ENCODE data around the gene CLCA2.

The CLCA2 gene

GRCh38 chr1:86394416-86394815, 29.6 kb upstream of the CLCA2 start:
- H3K4me1 ChIP-seq (ENCODE audit: control insufficient read depth, insufficient read depth, low read length): peaks cover 8% of the 10 kb centered on the region
- peaks cover 2% of the 10 kb centered on the region; the same call in 1 of the 2 replicates for H3K9me3 ChIP-seq (ENCODE audit: control insufficient read depth, insufficient read depth, low read depth, low read length)
- no peak overlapping the region for H3K9ac ChIP-seq (ENCODE audit: low read length)
- H3K27ac ChIP-seq (ENCODE audit: low read depth, low read length): no peak overlapping the region
- H3K4me3 ChIP-seq (ENCODE audit: low read depth, low read length): no peak overlapping the region
- H3K36me3 ChIP-seq (ENCODE audit: control insufficient read depth, insufficient read depth, low read length): no peaks in the 10 kb centered on the region
- H3K27me3 ChIP-seq (ENCODE audit: control insufficient read depth, insufficient read depth, low read length): no peaks in the 10 kb centered on the region; the same call in 1 of the 2 replicates

GRCh38 chr1:86395751-86396497, 28.0 kb upstream of the CLCA2 start, which contains the start of gene ODF2L:
Gene ODF2L, minus strand, starts transcription at chr1:86396323. Its CDS starts 9,296 bp downstream, at chr1:86387027.
- Histone ChIP-seq H3K4me1 (ENCODE audit: control insufficient read depth, insufficient read depth, low read length) (peaks cover 8% of the 10 kb centered on the region), H3K27ac (ENCODE audit: low read depth, low read length) (peak within 1 kb of the TSS; percentile 59; the same call in 1 of the 2 replicates), H3K4me3 (ENCODE audit: low read depth, low read length) (peak within 1 kb of the TSS; percentile 95), H3K9ac (ENCODE audit: low read length) (peak within 1 kb of the TSS; percentile 84), H3K9me3 (ENCODE audit: control insufficient read depth, insufficient read depth, low read depth, low read length) (peaks cover 2% of the 10 kb centered on the region; the same call in 1 of the 2 replicates), H3K36me3 (ENCODE audit: control insufficient read depth, insufficient read depth, low read length) (no peaks in the 10 kb centered on the region), H3K27me3 (ENCODE audit: control insufficient read depth, insufficient read depth, low read length) (no peaks in the 10 kb centered on the region; the same call in 1 of the 2 replicates)

- peak overlapping the region; percentile 95 for H3K4me3 ChIP-seq (ENCODE audit: low read depth, low read length)
- H3K4me1 ChIP-seq (ENCODE audit: control insufficient read depth, insufficient read depth, low read length): peaks cover 8% of the 10 kb centered on the region
- H3K36me3 ChIP-seq (ENCODE audit: control insufficient read depth, insufficient read depth, low read length): no peaks in the 10 kb centered on the region
- peak overlapping the region; percentile 84 for H3K9ac ChIP-seq (ENCODE audit: low read length)
- H3K27ac ChIP-seq (ENCODE audit: low read depth, low read length): peak overlapping the region; percentile 59; the same call in 1 of the 2 replicates
- H3K27me3 ChIP-seq (ENCODE audit: control insufficient read depth, insufficient read depth, low read length): no peaks in the 10 kb centered on the region; the same call in 1 of the 2 replicates
- H3K9me3 ChIP-seq (ENCODE audit: control insufficient read depth, insufficient read depth, low read depth, low read length): no peaks in the 10 kb centered on the region
Measured at GRCh38 chr1:86396498-86396890, 27.5 kb upstream of the CLCA2 start.

- H3K4me1 ChIP-seq (ENCODE audit: control insufficient read depth, insufficient read depth, low read length): peaks cover 8% of the 10 kb centered on the region; the same call in 1 of the 2 replicates
- H3K4me3 ChIP-seq (ENCODE audit: low read depth, low read length): no peak overlapping the region
- no peak overlapping the region for H3K9ac ChIP-seq (ENCODE audit: low read length)
- H3K9me3 ChIP-seq (ENCODE audit: control insufficient read depth, insufficient read depth, low read depth, low read length): no peaks in the 10 kb centered on the region
- no peak overlapping the region for H3K27ac ChIP-seq (ENCODE audit: low read depth, low read length)
- H3K27me3 ChIP-seq (ENCODE audit: control insufficient read depth, insufficient read depth, low read length): no peaks in the 10 kb centered on the region
- H3K36me3 ChIP-seq (ENCODE audit: control insufficient read depth, insufficient read depth, low read length): no peaks in the 10 kb centered on the region
Measured at GRCh38 chr1:86409416-86410021, 14.5 kb upstream of the CLCA2 start.

GRCh38 chr1:86410879-86411278, 13.1 kb upstream of the CLCA2 start:
- Histone ChIP-seq H3K27ac (ENCODE audit: low read depth, low read length) (no peak overlapping the region), H3K4me3 (ENCODE audit: low read depth, low read length) (no peak overlapping the region), H3K27me3 (ENCODE audit: control insufficient read depth, insufficient read depth, low read length) (no peaks in the 10 kb centered on the region), H3K4me1 (ENCODE audit: control insufficient read depth, insufficient read depth, low read length) (peaks cover 8% of the 10 kb centered on the region; the same call in 1 of the 2 replicates), H3K9ac (ENCODE audit: low read length) (no peak overlapping the region), H3K36me3 (ENCODE audit: control insufficient read depth, insufficient read depth, low read length) (no peaks in the 10 kb centered on the region), H3K9me3 (ENCODE audit: control insufficient read depth, insufficient read depth, low read depth, low read length) (no peaks in the 10 kb centered on the region)

- Histone ChIP-seq H3K4me1 (ENCODE audit: control insufficient read depth, insufficient read depth, low read length) (no peaks in the 10 kb centered on the region), H3K9me3 (ENCODE audit: control insufficient read depth, insufficient read depth, low read depth, low read length) (no peaks in the 10 kb centered on the region), H3K36me3 (ENCODE audit: control insufficient read depth, insufficient read depth, low read length) (no peaks in the 10 kb centered on the region)
Measured at GRCh38 chr1:86416343-86416742, 7.6 kb upstream of the CLCA2 start.

GRCh38 chr1:86419277-86419903, 4.6 kb upstream of the CLCA2 start:
- H3K36me3 ChIP-seq (ENCODE audit: control insufficient read depth, insufficient read depth, low read length): no peaks in the 10 kb centered on the region
- H3K9ac ChIP-seq (ENCODE audit: low read length): no peak overlapping the region
- H3K27me3 ChIP-seq (ENCODE audit: control insufficient read depth, insufficient read depth, low read length): no peaks in the 10 kb centered on the region
- no peaks in the 10 kb centered on the region for H3K4me1 ChIP-seq (ENCODE audit: control insufficient read depth, insufficient read depth, low read length)
- H3K4me3 ChIP-seq (ENCODE audit: low read depth, low read length): no peak overlapping the region
- H3K27ac ChIP-seq (ENCODE audit: low read depth, low read length): no peak overlapping the region
- H3K9me3 ChIP-seq (ENCODE audit: control insufficient read depth, insufficient read depth, low read depth, low read length): no peaks in the 10 kb centered on the region

More at GRCh38 chr1:86416343-86416742, 7.6 kb upstream of the CLCA2 start:
- Histone ChIP-seq H3K9ac (ENCODE audit: low read length) (no peak overlapping the region), H3K4me3 (ENCODE audit: low read depth, low read length) (no peak overlapping the region), H3K27ac (ENCODE audit: low read depth, low read length) (no peak overlapping the region), H3K27me3 (ENCODE audit: control insufficient read depth, insufficient read depth, low read length) (no peaks in the 10 kb centered on the region)

- Histone ChIP-seq H3K27ac (ENCODE audit: low read depth, low read length) (no peak overlapping the region), H3K36me3 (ENCODE audit: control insufficient read depth, insufficient read depth, low read length) (no peaks in the 10 kb centered on the region), H3K4me1 (ENCODE audit: control insufficient read depth, insufficient read depth, low read length) (no peaks in the 10 kb centered on the region), H3K4me3 (ENCODE audit: low read depth, low read length) (no peak overlapping the region), H3K9ac (ENCODE audit: low read length) (no peak overlapping the region), H3K27me3 (ENCODE audit: control insufficient read depth, insufficient read depth, low read length) (no peaks in the 10 kb centered on the region), H3K9me3 (ENCODE audit: control insufficient read depth, insufficient read depth, low read depth, low read length) (no peaks in the 10 kb centered on the region)
Measured at GRCh38 chr1:86421601-86422280, 2.2 kb upstream of the CLCA2 start.

- Histone ChIP-seq H3K9ac (ENCODE audit: low read length) (no peak overlapping the region), H3K36me3 (ENCODE audit: control insufficient read depth, insufficient read depth, low read length) (no peaks in the 10 kb centered on the region), H3K9me3 (ENCODE audit: control insufficient read depth, insufficient read depth, low read depth, low read length) (no peaks in the 10 kb centered on the region), H3K4me3 (ENCODE audit: low read depth, low read length) (no peak overlapping the region), H3K4me1 (ENCODE audit: control insufficient read depth, insufficient read depth, low read length) (no peaks in the 10 kb centered on the region), H3K27ac (ENCODE audit: low read depth, low read length) (no peak overlapping the region), H3K27me3 (ENCODE audit: control insufficient read depth, insufficient read depth, low read length) (no peaks in the 10 kb centered on the region)
Measured at GRCh38 chr1:86423473-86423872, 498 bp upstream of the CLCA2 start.

- no peak overlapping the region for H3K4me3 ChIP-seq (ENCODE audit: low read depth, low read length)
- H3K36me3 ChIP-seq (ENCODE audit: control insufficient read depth, insufficient read depth, low read length): no peaks in the 10 kb centered on the region
- H3K27me3 ChIP-seq (ENCODE audit: control insufficient read depth, insufficient read depth, low read length): no peaks in the 10 kb centered on the region
- no peak overlapping the region for H3K27ac ChIP-seq (ENCODE audit: low read depth, low read length)
- H3K4me1 ChIP-seq (ENCODE audit: control insufficient read depth, insufficient read depth, low read length): no peaks in the 10 kb centered on the region
- no peak overlapping the region for H3K9ac ChIP-seq (ENCODE audit: low read length)
- no peaks in the 10 kb centered on the region for H3K9me3 ChIP-seq (ENCODE audit: control insufficient read depth, insufficient read depth, low read depth, low read length)
Measured at GRCh38 chr1:86429122-86429725, 5.3 kb downstream of the CLCA2 start.
